OCI-M2 (cell line): ENCODE data around the gene LTV1.

Experiments used
- DNase-seq: peaks from one replicate; lab custom pipeline; 2025; ENCODE audit not compliant: unreplicated experiment; lab: John Stamatoyannopoulos, UW

Gene LTV1

DNA sequence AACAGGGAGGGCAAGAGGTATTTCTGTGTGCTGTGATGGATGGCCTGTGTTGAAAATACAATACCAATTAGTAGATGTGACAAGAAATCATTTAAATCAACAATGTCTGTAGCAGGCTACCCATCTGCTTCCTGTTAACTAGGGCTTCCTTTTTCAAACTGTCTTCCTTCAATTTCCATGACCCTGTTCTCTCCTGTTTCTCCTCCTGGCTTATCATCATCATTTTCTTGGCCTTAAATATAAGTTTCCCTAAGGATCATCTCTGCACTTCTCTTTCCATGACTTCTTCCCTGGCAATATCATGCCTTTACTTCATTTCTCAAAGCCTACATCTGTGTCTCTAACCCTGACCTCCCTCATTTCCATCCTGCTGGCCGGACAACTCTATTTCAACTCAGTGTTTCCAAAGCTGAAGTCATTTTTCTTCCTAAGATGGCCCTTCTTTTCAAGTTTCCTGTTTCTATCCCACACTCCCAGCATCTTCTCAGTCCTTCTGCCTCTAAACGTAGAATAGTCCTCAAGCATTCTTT lies 39.3 kb downstream of the LTV1 start:
- DNase-seq = no peak

DNA sequence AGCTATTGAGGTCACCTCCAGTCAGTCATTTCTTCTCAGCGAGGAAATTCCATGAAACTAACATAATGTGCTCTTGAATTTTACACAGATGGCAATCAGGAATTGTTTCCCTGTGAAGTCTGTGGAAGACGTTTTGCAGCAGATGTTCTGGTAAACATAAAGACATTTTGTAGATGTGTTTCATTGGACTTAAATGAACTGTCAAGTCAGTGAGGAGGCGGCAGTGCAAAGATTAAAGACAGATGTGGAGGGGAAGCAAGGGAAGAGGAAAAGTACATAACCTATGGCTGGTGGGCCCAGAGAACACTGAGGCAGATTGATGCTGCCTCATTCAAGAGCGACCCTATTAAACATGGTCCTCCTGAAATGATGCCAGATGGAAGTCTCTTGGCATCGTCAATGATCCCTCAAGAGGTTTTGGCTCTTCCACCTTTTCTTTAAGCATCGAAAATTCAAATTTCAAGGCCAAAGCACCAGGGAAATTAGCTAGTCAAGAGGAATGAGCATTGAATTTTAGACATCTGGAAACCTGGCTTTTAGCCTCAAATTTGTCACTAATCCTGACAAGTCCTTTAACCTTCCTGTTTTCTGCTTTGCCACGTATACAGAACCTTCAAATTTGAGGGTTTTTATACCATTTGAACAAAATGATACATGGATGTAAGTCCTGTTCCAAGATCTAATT lies 41.2 kb downstream of the LTV1 start:
- DNase-seq = no peak

DNA sequence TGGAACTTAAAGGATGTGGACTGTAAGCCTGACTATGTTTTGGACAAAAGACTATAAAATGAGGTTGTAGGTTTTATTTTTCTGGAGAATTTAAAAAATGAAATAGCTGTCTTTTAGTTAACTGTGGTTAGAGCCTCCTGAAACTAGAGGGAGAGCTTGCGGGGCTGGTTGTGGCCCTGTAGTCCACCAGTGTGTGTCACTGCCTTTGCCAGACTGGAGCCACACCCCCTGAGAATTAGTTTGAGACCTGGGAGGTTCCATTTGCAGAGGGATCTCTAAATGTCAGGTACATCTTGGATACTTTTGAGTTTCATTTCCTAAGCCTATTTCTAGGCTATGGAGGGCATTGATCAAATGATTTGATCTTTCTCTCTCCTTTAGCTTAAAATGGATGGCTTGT lies 42.0 kb downstream of the LTV1 start:
- DNase-seq = no peak

DNA sequence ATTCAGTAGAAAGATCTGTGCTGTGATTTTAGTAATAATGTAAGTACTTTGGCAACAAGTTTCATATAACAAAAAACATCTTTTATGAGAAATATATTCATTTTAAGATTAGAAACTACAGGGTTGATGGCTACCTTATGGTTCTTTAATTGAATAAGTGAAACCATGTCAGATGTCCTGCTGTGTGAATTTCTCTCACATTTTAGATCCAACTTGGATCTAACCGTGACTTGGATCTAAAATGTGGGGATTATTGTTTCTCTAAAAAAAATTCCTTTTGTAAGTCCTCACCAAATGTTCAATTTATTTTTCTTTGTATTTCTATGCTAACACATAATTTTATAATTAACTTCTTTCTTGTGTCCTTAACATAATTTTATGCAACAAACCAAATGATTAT lies 51.5 kb downstream of the LTV1 start:
- no peak for DNase-seq

DNA sequence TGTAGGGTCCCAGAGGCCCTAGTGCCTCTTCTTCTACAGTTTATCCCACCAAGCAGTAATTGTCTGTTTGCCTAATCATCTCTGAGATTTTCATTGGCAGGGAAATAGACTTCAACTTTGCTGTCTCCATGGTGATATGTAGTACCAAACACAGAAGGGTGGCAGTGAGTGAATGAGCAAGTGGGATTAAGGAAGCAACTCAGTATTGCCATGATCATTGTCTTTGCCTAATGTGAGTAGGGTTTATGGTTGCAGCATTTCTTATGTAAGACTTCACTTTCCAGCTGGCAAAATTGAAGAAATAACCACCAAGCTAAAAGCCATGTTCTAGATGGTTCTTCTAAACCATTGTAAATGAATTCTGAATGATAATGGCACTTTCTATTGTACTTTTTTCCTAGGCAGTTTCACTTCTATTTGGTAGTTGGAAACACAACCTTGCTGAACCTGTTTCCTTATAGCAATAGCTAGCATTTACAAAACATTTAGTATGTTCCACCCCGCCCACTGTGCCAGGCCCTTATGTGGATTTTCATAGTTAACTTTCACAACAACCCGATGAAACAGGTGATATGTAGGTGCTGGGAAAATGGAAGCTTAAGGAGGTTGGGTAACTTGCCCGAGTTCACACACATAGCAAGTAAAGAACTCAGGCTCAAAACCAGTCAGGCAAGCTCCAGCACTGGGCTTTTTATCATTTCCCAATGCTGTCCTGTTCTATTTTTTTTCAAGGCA lies 53.2 kb downstream of the LTV1 start:
- no peak for DNase-seq

DNA sequence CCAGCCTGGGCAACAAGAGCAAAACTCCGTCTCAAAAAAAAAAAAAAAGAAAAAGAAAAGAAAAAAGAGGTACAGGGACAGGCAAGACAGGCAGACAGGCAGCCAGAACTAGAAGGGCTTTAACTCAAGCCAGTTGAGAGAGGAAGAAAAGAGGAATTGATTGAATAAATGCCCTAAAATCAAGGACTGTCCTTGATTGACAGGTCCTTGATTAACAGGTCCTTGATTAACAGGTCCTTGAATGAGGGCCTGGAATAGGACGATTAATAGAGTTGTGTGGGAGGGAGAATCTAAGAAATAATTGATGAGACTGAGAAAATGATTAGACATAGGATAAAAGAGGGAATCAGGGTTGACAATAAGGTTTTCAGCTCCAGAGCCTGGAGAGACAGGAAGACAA lies 57.2 kb downstream of the LTV1 start:
- DNase-seq = no peak

DNA sequence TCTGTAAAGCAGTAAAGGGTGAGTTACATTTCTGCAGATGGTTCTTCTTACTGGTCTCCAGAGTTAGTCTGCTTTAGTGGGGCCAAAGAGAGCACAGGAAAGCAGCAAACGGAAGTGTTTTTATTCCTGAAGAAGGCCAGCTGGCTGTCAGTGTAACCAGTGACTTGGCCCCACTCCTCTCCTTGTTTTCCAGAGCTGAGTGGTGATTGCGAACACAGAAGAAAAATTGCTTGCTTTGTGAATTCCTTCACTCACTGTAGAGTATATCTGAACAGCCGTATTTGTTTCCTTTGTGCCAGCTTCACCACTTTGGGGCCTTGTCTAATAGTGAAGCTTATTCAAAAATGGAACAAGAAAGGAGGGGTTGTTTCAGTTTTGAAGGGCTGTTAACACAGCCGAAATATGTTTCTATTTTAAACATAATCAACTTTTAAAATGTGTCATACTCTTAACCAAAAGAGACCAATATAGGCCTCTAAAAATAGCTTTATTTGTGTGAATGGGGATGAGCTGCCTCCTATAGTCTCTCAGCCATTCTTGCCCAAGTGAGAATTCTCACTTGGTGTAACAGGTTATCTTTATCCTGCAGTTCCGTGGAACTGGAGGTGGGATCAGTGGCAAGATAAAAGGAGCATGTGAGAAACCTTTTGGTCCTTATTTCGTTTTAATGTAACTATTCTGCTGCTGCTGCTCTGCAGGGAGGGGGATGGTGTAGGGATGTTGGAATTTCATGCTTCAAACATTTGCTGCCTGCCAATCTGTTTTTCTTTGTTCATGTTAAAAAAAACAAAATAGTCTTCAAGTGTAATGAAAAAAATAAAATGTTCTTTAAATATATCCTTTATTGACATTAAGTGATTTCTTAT lies 59.0 kb downstream of the LTV1 start:
- no peak for DNase-seq

DNA sequence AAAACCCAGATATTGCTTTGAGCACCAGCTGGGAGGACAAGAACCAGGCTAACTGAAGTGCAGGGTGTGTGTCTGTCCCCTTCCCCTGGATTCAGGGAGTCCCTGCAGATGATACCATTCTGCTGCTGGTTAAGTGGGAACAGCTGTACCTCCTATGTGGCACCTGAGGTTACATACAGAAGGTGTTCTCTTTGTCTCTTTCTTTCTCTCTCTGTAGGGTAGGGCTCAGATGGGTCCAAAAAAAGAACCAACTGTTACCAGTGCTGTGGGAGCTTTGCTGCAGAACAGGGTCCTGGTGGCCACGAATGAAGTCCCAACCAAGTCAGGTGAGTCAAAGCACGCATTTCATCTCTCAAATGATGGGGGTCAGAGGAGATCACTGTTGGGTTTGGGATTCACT lies 59.7 kb downstream of the LTV1 start:
- no peak for DNase-seq

DNA sequence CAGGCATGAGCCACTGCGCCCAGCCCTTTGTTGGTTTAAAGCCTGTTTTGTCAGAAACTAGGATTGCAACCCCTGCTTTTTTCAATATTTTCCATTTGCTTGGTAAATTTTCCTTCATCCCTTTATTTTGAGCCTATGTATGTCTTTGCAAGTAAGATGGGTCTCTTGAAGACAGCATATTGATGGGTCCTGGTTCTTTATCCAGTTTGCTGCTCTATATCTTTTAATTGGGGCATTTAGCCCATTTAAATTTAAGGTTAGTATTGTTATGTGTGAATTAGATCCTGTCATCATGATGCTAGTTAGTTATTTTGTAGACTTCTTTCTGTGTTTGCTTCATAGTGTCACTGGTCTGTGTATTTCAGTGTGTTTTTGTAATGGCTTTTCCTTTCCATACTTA lies 67.9 kb downstream of the LTV1 start:
- DNase-seq = no peak

DNA sequence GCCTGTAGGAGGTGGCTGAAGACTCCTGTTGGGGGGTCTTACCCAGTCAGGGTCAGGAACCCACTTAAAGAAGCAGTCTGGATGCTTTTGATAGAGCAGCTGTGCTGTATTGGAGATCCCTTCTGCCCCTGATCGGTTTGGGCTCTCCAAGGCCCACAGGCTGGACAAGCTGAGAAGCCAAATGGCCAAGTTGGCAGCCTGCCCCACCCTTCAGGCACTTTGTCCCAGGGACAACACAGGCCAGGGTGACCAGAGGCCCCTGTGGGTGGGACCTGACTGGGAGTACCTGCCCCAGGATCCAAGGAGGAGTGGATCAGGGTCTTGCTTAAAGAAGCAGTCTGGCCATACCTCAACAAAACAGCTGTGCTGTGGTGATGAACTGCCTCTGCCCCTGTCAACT lies 69.5 kb downstream of the LTV1 start:
- DNase-seq = no peak
